CD4-positive, CD25-positive, alpha-beta regulatory T cell (primary cell): Measurements from ENCODE around the gene RAB11FIP5. TPM values are rescaled to one million over a fixed set of nuclear protein-coding genes. Genes with fewer than 3 reads are reported as not detected.
"Not testable (repeated sequence)": the region's sequence is repeated elsewhere in the genome, so short reads cannot be mapped to it uniquely, and the experiment has no call there.

Experiments used
- ATAC-seq, 2 donors: fragments of 150-1000 bp; cut with Tn5 transposase; one replicate each; pipeline ENCODE4 v1.10.0; 2021; ENCODE audit warnings: low read depth in 2 of 2, moderate number of reproducible peaks in 2 of 2, moderate library complexity in 1 of 2
- DNase-seq, 3 donors: peaks; one replicate each; pipeline versions ENCODE4 v3.0.0 to v3.0.0-alpha.2; 2012 to 2022; ENCODE audit warnings: mixed read lengths in 1 of 3
- H3K27ac ChIP-seq: one replicate; pipeline ENCODE4 v1.7.0; 2013; ENCODE audit warnings: mild to moderate bottlenecking, low read length; ENCODE audit not compliant: insufficient read depth, poor library complexity, severe bottlenecking
- H3K27me3 ChIP-seq: one replicate; pipeline ENCODE4 v1.7.0; 2013; ENCODE audit warnings: low read length; ENCODE audit not compliant: control insufficient read depth, insufficient read depth
- H3K36me3 ChIP-seq: one replicate; pipeline ENCODE4 v1.7.0; 2013; ENCODE audit warnings: mild to moderate bottlenecking, low read length, moderate library complexity; ENCODE audit not compliant: control insufficient read depth, insufficient read depth
- H3K4me1 ChIP-seq: 2 replicates; pipeline ENCODE4 v1.7.0; 2013; ENCODE audit warnings: mild to moderate bottlenecking, low read length; ENCODE audit not compliant: insufficient read depth, control insufficient read depth, poor library complexity, severe bottlenecking
- H3K4me3 ChIP-seq: one replicate; pipeline ENCODE4 v1.7.0; 2013; ENCODE audit warnings: low read depth, mild to moderate bottlenecking, low read length, moderate library complexity
- H3K9me3 ChIP-seq, 2 experiments: 1 replicate in 1 of 2; 2 replicates in 1 of 2; pipeline ENCODE4 v1.7.0; 2013; ENCODE audit warnings: low read length in 2 of 2, mild to moderate bottlenecking in 1 of 2, moderate library complexity in 1 of 2; ENCODE audit not compliant: control insufficient read depth in 2 of 2
- H3K27ac Mint-ChIP-seq, 3 donors: one replicate each; pipeline ENCODE4 v1.8.0; 2020 to 2022; ENCODE audit warnings: mild to moderate bottlenecking in 3 of 3, mixed read lengths in 3 of 3, moderate library complexity in 2 of 3
- H3K27me3 Mint-ChIP-seq: one replicate; pipeline ENCODE4 v1.8.0; 2022; ENCODE audit warnings: mild to moderate bottlenecking, mixed read lengths
- H3K36me3 Mint-ChIP-seq: one replicate; pipeline ENCODE4 v1.8.0; 2020; ENCODE audit warnings: mixed read lengths
- H3K4me1 Mint-ChIP-seq, 4 donors: one replicate each; pipeline ENCODE4 v1.8.0; 2020 to 2022; ENCODE audit warnings: mixed read lengths in 4 of 4, mild to moderate bottlenecking in 1 of 4
- H3K4me3 Mint-ChIP-seq, 4 donors: one replicate each; pipeline ENCODE4 v1.8.0; 2020 to 2022; ENCODE audit warnings: mild to moderate bottlenecking in 4 of 4, mixed read lengths in 4 of 4, moderate library complexity in 3 of 4
- H3K9me3 Mint-ChIP-seq, 7 donors: one replicate each; pipeline ENCODE4 v1.8.0; 2020 to 2022; ENCODE audit warnings: mixed read lengths in 7 of 7, mild to moderate bottlenecking in 3 of 7, moderate library complexity in 2 of 7
- polyA plus RNA-seq, 4 donors: library from polyadenylated mRNA; unstranded; fragments of 300-500 nt; fragmentation: Illumina TruSeq; gene quantifications; one replicate each; pipeline ENCODE4 v1.2.3, GENCODE V29; 2021
- total RNA-seq: library from RNA; stranded (reverse); gene quantifications from one replicate; pipeline ENCODE4 v1.2.3, GENCODE V29; 2022

RAB11FIP5 gene
- total and polyA plus RNA-seq, 5 donors from 2014 or later, result 15.4 to 30.8 (median 21.4) TPM

- no peaks in the 10 kb centered on the region for H3K9me3 Mint-ChIP-seq
Observed at GRCh38 chr2:73069041-73069854, 43.5 kb downstream of the RAB11FIP5 start.

GRCh38 chr2:73068147-73068546 is 44.6 kb downstream of the RAB11FIP5 start:
- H3K4me1 ChIP-seq, result peaks cover 22% of the 10 kb centered on the region
- H3K27me3 ChIP-seq, result no peaks in the 10 kb centered on the region
- Mint-ChIP-seq H3K9me3 (no peaks in the 10 kb centered on the region), H3K27ac (no peak overlapping the region), H3K36me3 (peaks cover 12% of the 10 kb centered on the region), H3K4me3 (peak overlapping the region in 2 of 4 donors; percentile 59 to 95), H3K27me3 (no peaks in the 10 kb centered on the region), H3K4me1 (peaks cover 5 to 43% (median 20%) of the 10 kb centered on the region in 4 donors)
- no peaks in the 10 kb centered on the region for H3K9me3 ChIP-seq
- no peaks in the 10 kb centered on the region for H3K36me3 ChIP-seq
- no peak for ATAC-seq
- no peak overlapping the region for H3K27ac ChIP-seq
- DNase-seq, result no peak
- H3K4me3 ChIP-seq, result no peak overlapping the region

More at GRCh38 chr2:73069041-73069854, 43.5 kb downstream of the RAB11FIP5 start:
- ATAC-seq (no peak), DNase-seq (no peak)
- peaks cover 22% of the 10 kb centered on the region for H3K4me1 ChIP-seq
- peak overlapping the region; percentile 43 for H3K4me3 ChIP-seq
- H3K27ac ChIP-seq, result no peak overlapping the region
- H3K27ac Mint-ChIP-seq, result peak overlapping the region; percentile 36 to 88 (median 62)
- peak overlapping the region; percentile 83 to 96 (median 90) for H3K4me3 Mint-ChIP-seq
- H3K36me3 Mint-ChIP-seq, result peaks cover 12% of the 10 kb centered on the region
- no peaks in the 10 kb centered on the region for H3K9me3 ChIP-seq
- H3K27me3 Mint-ChIP-seq, result no peaks in the 10 kb centered on the region
- no peaks in the 10 kb centered on the region for H3K36me3 ChIP-seq
- peaks cover 5 to 43% (median 20%) of the 10 kb centered on the region in 4 donors for H3K4me1 Mint-ChIP-seq
- no peaks in the 10 kb centered on the region for H3K27me3 ChIP-seq

GRCh38 chr2:73067043-73067442 is 45.7 kb downstream of the RAB11FIP5 start:
- Histone ChIP-seq H3K27ac (no peak overlapping the region), H3K9me3 (no peaks in the 10 kb centered on the region), H3K27me3 (no peaks in the 10 kb centered on the region), H3K4me1 (peaks cover 19% of the 10 kb centered on the region), H3K4me3 (no peak overlapping the region), H3K36me3 (no peaks in the 10 kb centered on the region)
- Mint-ChIP-seq H3K27me3 (no peaks in the 10 kb centered on the region), H3K36me3 (peaks cover 12% of the 10 kb centered on the region), H3K9me3 (no peaks in the 10 kb centered on the region), H3K4me3 (peak overlapping the region in 1 of 4 donors; percentile 95), H3K4me1 (peaks cover 5 to 40% (median 19%) of the 10 kb centered on the region in 4 donors), H3K27ac (no peak overlapping the region)
- DNase-seq (no peak), ATAC-seq (no peak)

DNA sequence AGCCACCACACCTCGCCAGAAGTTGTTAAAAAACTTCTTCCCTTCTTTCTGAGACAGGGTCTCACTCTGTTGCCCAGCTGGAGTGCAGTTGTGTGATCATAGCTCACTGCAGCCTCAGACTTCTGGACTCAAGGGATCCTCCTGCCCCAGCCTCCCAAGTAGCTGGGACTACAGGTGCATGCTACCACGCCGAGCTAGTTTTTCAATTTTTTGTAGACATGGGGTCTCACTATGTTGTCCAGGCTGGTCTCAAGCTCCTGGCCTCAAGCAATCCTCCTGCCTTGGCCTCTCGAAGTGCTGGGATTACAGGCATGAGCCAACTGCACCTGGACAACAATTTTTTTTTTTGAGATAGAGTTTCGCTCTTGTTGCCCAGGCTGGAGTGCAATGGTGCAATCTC is 47.7 kb downstream of the RAB11FIP5 start:
- H3K36me3 ChIP-seq, ATAC-seq, H3K4me1 ChIP-seq, H3K9me3 ChIP-seq, H3K27me3 ChIP-seq, H3K27me3 Mint-ChIP-seq, H3K4me3 Mint-ChIP-seq, H3K4me3 ChIP-seq, DNase-seq, H3K27ac ChIP-seq, H3K9me3 Mint-ChIP-seq, H3K27ac Mint-ChIP-seq: not testable (repeated sequence)
- peaks cover 12% of the 10 kb centered on the region for H3K36me3 Mint-ChIP-seq
- peaks cover 5 to 31% (median 13%) of the 10 kb centered on the region in 4 donors for H3K4me1 Mint-ChIP-seq

GRCh38 chr2:73063909-73064875 is 48.6 kb downstream of the RAB11FIP5 start:
- Histone ChIP-seq H3K36me3 (no peaks in the 10 kb centered on the region), H3K4me3 (no peak overlapping the region), H3K27ac (no peak overlapping the region), H3K4me1 (no peaks in the 10 kb centered on the region), H3K9me3 (no peaks in the 10 kb centered on the region), H3K27me3 (no peaks in the 10 kb centered on the region)
- Mint-ChIP-seq H3K4me3 (peak overlapping the region in 1 of 4 donors; percentile 6), H3K36me3 (peaks cover 9% of the 10 kb centered on the region), H3K9me3 (peaks cover 0 to 3% (median 0%) of the 10 kb centered on the region in 7 donors), H3K27me3 (no peaks in the 10 kb centered on the region), H3K27ac (no peak overlapping the region), H3K4me1 (peaks cover 0 to 22% (median 7%) of the 10 kb centered on the region in 4 donors)
- no peak for DNase-seq
- ATAC-seq, result no peak

- Histone ChIP-seq H3K27ac (no peak overlapping the region), H3K27me3 (no peaks in the 10 kb centered on the region), H3K4me3 (no peak overlapping the region), H3K9me3 (no peaks in the 10 kb centered on the region), H3K4me1 (no peaks in the 10 kb centered on the region), H3K36me3 (no peaks in the 10 kb centered on the region)
- Mint-ChIP-seq H3K4me1 (peaks cover 0 to 15% (median 7%) of the 10 kb centered on the region in 4 donors), H3K4me3 (no peak overlapping the region), H3K27ac (no peak overlapping the region), H3K36me3 (peaks cover 9% of the 10 kb centered on the region), H3K27me3 (no peaks in the 10 kb centered on the region), H3K9me3 (peaks cover 0 to 3% (median 0%) of the 10 kb centered on the region in 7 donors)
- ATAC-seq, result no peak
- DNase-seq, result no peak
Observed at GRCh38 chr2:73063472-73063871, 49.3 kb downstream of the RAB11FIP5 start.

- Histone ChIP-seq H3K36me3 (peaks cover 7% of the 10 kb centered on the region), H3K27me3 (no peaks in the 10 kb centered on the region), H3K4me1 (no peaks in the 10 kb centered on the region), H3K4me3 (no peak overlapping the region), H3K9me3 (peaks cover 8 to 10% of the 10 kb centered on the region in 2 experiments), H3K27ac (no peak overlapping the region)
- peaks cover 19% of the 10 kb centered on the region for H3K36me3 Mint-ChIP-seq
- peaks cover 0 to 4% (median 0%) of the 10 kb centered on the region in 4 donors for H3K4me1 Mint-ChIP-seq
- H3K27ac Mint-ChIP-seq, result no peak overlapping the region
- ATAC-seq (no peak), DNase-seq (no peak)
- no peaks in the 10 kb centered on the region for H3K27me3 Mint-ChIP-seq
- no peak overlapping the region for H3K4me3 Mint-ChIP-seq
- peaks cover 0 to 10% (median 3%) of the 10 kb centered on the region in 7 donors for H3K9me3 Mint-ChIP-seq
Observed at GRCh38 chr2:73059106-73059505, 53.6 kb downstream of the RAB11FIP5 start.
